Stomach (tissue), 9 donors: ENCODE data around the gene TMPRSS7. TPM values are rescaled to one million over a fixed set of nuclear protein-coding genes. Genes with fewer than 3 reads are reported as not detected.
"Not testable (repeated sequence)": the region's sequence is repeated elsewhere in the genome, so short reads cannot be mapped to it uniquely, and the experiment has no call there.

Experiments used
- DNase-seq, 2 donors: peaks; one replicate each; pipeline versions ENCODE4 v3.0.0 to v3.0.0-alpha.2; 2013 to 2019
- H3K27ac ChIP-seq, 5 donors: fragments of 200-600 bp in 4 of 5; sonication (generic) in 4 of 5; one replicate each; pipeline ENCODE4 v1.5.1; 2013 to 2019; ENCODE audit warnings: mild to moderate bottlenecking in 1 of 5, moderate library complexity in 1 of 5
- H3K27me3 ChIP-seq, 3 donors: fragments of 200-600 bp; sonication (generic); one replicate each; pipeline ENCODE4 v1.5.1; 2017 to 2019; ENCODE audit warnings: mixed run types in 1 of 3
- H3K36me3 ChIP-seq, 4 donors: fragments of 200-600 bp; sonication (generic); 1 replicate in 3 of 4; 2 replicates in 1 of 4; pipeline ENCODE4 v1.5.1; 2016 to 2019
- H3K4me1 ChIP-seq, 4 donors: fragments of 200-600 bp; sonication (generic); one replicate each; pipeline ENCODE4 v1.5.1; 2016 to 2019
- H3K4me3 ChIP-seq, 4 donors: fragments of 200-600 bp; sonication (generic) in 3 of 4; one replicate each; pipeline ENCODE4 v1.5.1; 2016 to 2019; ENCODE audit warnings: mild to moderate bottlenecking in 1 of 4
- H3K9me3 ChIP-seq, 4 donors: fragments of 200-600 bp; sonication (generic); one replicate each; pipeline ENCODE4 v1.5.1; 2016 to 2019
- EP300 ChIP-seq: sonication (generic); formaldehyde crosslinking; IDR thresholded peaks from one replicate; pipeline ENCODE4 v1.6.1; 2017; ENCODE audit warnings: antibody characterized with exemption
- POLR2A ChIP-seq, 4 donors: fragments of 450-650 bp; IDR thresholded peaks; one replicate each; pipeline ENCODE4 v1.6.1; 2016; ENCODE audit warnings: antibody characterized with exemption in 4 of 4, control low read depth in 2 of 4, mild to moderate bottlenecking in 1 of 4, moderate library complexity in 1 of 4
- POLR2AphosphoS5 ChIP-seq, 3 donors: sonication (generic); formaldehyde crosslinking; IDR thresholded peaks; one replicate each; pipeline ENCODE4 v1.6.1; 2016; ENCODE audit warnings: antibody characterized with exemption in 3 of 3
- WGBS, 5 donors: extraction: QIAGEN DNeasy Blood & Tissue Kit in 3 of 5; methylation state at CpG; one replicate each; pipeline versions ENCODE4 v1.1.5 to v1.1.7; 2013 to 2018; 5-methylcytosine and 5-hydroxymethylcytosine counted together
- intact Hi-C: fragments of 100-400 bp; cut with DNase I; formaldehyde crosslinking; loops from one replicate; pipeline ENCODE4 v1.15.1; 2023; ENCODE audit warnings: low total_unique reads
- polyA plus RNA-seq, 3 donors: library from polyadenylated mRNA; stranded (reverse); fragments of 200-250 nt; gene quantifications; one replicate each; pipeline ENCODE4 v1.2.3, GENCODE V29; 2013
- total RNA-seq, 5 donors: library from RNA; depleted of rRNA; stranded (reverse); fragments of >200 nt; gene quantifications; one replicate each; pipeline versions ENCODE4 v1.1.0 to v1.2.3, GENCODE V29; 2014 to 2016
- TF ChIP-seq, protein P1 (sequence below), 7 experiments: fragments of 450-650 bp in 4 of 7; fragments of 200-600 bp in 3 of 7; sonication (generic) in 3 of 7; IDR thresholded peaks; one replicate each; pipeline ENCODE4 v1.5.1; 2016 to 2019; ENCODE audit warnings: antibody characterized with exemption in 7 of 7, control low read depth in 2 of 7, mild to moderate bottlenecking in 1 of 7
- donor health status: healthy with polysubstance abuse.
- donor health status: Bipolar disorder and iron deficiency.
- donor health status: healthy.

The TMPRSS7 gene
- total and polyA plus RNA-seq, 8 donors: 0.08 to 0.45 (median 0.12) TPM; not detected in 5

GRCh38 chr3:112072387-112073060 lies 38.0 kb downstream of the TMPRSS7 start:
- TF ChIP-seq POLR2AphosphoS5 (IDR thresholded peaks at IDR 0.05): peak in 1 of 3 donors; percentile 19
- H3K36me3 ChIP-seq, H3K9me3 ChIP-seq, H3K27me3 ChIP-seq, H3K4me3 ChIP-seq, intact Hi-C loops: not testable (repeated sequence)
- peaks cover 0 to 20% (median 9%) of the 10 kb centered on the region in 4 donors for H3K4me1 ChIP-seq
- 34 to 55% (median 39%) methylated on average over 8 of the region's 8 CpGs for WGBS, 5 donors
- peak overlapping the region; percentile 67 to 90 (median 84) for H3K27ac ChIP-seq
- peak; percentile 61 to 76 for DNase-seq

DNA sequence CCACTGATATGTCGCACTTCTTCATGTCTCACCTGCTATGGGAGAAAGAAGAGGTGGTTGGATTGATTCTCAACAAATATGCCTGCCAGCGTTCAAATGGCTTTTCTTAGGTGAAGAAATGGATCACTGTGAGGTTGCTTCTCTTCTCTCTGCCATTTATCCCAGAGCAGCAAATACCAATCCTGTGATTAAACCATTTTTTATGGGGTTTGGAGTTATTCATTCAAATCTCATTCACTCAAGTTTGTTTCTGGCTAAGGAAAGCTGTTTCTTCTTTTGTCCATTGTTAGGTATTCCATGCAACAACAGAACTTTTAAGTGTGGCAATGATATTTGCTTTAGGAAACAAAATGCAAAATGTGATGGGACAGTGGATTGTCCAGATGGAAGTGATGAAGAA lies 39.5 kb downstream of the TMPRSS7 start:
- no peaks in the 10 kb centered on the region for H3K27me3 ChIP-seq
- H3K36me3 ChIP-seq: no peaks in the 10 kb centered on the region
- DNase-seq: no peak
- peak overlapping the region; percentile 49 to 90 (median 77) for H3K27ac ChIP-seq
- TF ChIP-seq POLR2A (IDR thresholded peaks at IDR 0.05) (no peak), EP300 (no peak), POLR2AphosphoS5 (IDR thresholded peaks at IDR 0.05) (no peak)
- TF ChIP-seq, protein P1, sequence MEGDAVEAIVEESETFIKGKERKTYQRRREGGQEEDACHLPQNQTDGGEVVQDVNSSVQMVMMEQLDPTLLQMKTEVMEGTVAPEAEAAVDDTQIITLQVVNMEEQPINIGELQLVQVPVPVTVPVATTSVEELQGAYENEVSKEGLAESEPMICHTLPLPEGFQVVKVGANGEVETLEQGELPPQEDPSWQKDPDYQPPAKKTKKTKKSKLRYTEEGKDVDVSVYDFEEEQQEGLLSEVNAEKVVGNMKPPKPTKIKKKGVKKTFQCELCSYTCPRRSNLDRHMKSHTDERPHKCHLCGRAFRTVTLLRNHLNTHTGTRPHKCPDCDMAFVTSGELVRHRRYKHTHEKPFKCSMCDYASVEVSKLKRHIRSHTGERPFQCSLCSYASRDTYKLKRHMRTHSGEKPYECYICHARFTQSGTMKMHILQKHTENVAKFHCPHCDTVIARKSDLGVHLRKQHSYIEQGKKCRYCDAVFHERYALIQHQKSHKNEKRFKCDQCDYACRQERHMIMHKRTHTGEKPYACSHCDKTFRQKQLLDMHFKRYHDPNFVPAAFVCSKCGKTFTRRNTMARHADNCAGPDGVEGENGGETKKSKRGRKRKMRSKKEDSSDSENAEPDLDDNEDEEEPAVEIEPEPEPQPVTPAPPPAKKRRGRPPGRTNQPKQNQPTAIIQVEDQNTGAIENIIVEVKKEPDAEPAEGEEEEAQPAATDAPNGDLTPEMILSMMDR (IDR thresholded peaks at IDR 0.05): no peak
- no peak overlapping the region for H3K4me3 ChIP-seq
- 84 to 94% (median 91%) methylated on average over 2 of the region's 2 CpGs for WGBS, 5 donors
- no peaks in the 10 kb centered on the region for H3K9me3 ChIP-seq
- H3K4me1 ChIP-seq: peaks cover 0 to 20% (median 9%) of the 10 kb centered on the region in 4 donors
- intact Hi-C loops: no loop called here

DNA sequence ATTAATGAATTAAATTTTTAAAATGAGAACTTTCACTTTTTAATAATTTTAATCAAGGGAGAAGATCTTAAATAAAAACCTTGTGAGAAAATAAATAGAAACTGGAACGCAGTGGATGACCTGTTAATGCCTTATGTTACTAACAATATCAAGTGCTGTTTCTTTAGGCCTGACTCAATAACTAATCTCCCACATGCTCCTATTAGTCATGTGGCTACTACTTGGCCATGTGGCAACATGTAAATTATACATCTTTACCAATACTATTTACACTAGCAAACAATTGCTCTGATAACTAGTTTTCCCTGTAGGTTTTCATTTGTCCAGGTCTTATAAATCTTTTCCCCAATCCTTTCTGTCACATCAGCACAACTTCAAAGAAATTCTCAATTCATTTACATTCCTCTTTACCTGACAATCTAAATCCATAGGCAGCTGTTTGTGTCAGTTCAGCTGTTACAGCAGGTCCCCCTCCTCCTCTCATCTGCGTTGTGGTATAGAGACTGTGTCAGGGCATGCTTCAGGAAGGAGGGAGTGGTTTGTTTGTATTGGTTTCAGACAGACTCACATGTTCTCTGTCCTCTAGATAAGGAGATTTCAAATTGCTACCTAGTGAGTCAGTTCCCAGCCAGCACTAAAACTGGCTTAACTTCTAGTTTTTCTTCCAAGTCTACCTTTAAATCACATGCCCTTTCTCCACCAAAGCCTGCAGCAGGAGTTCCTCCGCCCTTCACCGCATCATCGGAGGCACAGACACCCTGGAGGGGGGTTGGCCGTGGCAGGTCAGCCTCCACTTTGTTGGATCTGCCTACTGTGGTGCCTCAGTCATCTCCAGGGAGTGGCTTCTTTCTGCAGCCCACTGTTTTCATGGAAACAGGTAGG lies 40.3 kb downstream of the TMPRSS7 start:
- Histone ChIP-seq H3K9me3 (no peaks in the 10 kb centered on the region), H3K4me3 (no peak overlapping the region), H3K36me3 (no peaks in the 10 kb centered on the region), H3K27me3 (no peaks in the 10 kb centered on the region), H3K27ac (peak overlapping the region; percentile 71 to 90 (median 84)), H3K4me1 (peaks cover 0 to 20% (median 9%) of the 10 kb centered on the region in 4 donors)
- intact Hi-C loops: no loop called here
- 14 to 40% (median 26%) methylated on average over 6 of the region's 6 CpGs for WGBS, 5 donors
- TF ChIP-seq POLR2AphosphoS5 (IDR thresholded peaks at IDR 0.05): peak in 2 of 3 donors; percentile 25 to 54
- TF ChIP-seq EP300: no peak
- peak; percentile 59 to 87 for DNase-seq

- 82 to 90% (median 85%) methylated on average over 10 of the region's 10 CpGs for WGBS, 5 donors
- intact Hi-C loops: no loop called here
- Histone ChIP-seq H3K4me3 (no peak overlapping the region), H3K4me1 (peaks cover 0 to 10% (median 5%) of the 10 kb centered on the region in 4 donors), H3K9me3 (no peaks in the 10 kb centered on the region), H3K27ac (no peak overlapping the region), H3K27me3 (no peaks in the 10 kb centered on the region), H3K36me3 (no peaks in the 10 kb centered on the region)
- TF ChIP-seq POLR2AphosphoS5 (IDR thresholded peaks at IDR 0.05) (no peak), EP300 (no peak), POLR2A (IDR thresholded peaks at IDR 0.05) (no peak)
- TF ChIP-seq, protein P1 (IDR thresholded peaks at IDR 0.05): no peak
- DNase-seq: no peak
These were observed 43.9 kb downstream of the TMPRSS7 start for GRCh38 chr3:112078125-112079083.
